Measurements from ENCODE around the gene MRPL14. TPM values are rescaled to one million over a fixed set of nuclear protein-coding genes. Genes with fewer than 3 reads are reported as not detected.

Gene MRPL14
- total RNA-seq, result 10 to 100 TPM; 34.6 to 36.9 TPM
- 100 to 1,000 TPM in 1 of 2 donors, 10 to 100 TPM in 1; 44.9 to 118 TPM for polyA plus RNA-seq

GRCh38 chr6:44127186-44128019, at the start of gene MRPL14, which contains the start of gene TMEM63B:
TSS of gene MRPL14 (minus strand) at chr6:44127452. CDS start at chr6:44116611, 10,841 bp downstream.
TSS of gene TMEM63B (plus strand) at chr6:44127554. CDS start at chr6:44134585, 7,031 bp downstream.
- H3K27me3 ChIP-seq (ENCODE audit: control insufficient read depth in 4 of 4, insufficient read depth in 4 of 4, low read length in 3 of 4), result no peaks in the 10 kb centered on the region
- TF ChIP-seq HNF4G (IDR thresholded peaks at IDR 0.05) (no peak), HNF4A (conservative IDR thresholded peaks at IDR 0.05) (no peak), FOXA2 (IDR thresholded peaks at IDR 0.05) (no peak), CTCF (IDR thresholded peaks at IDR 0.05; ENCODE audit: low read depth, low read length, missing input control) (no peak), EGR1 (IDR thresholded peaks at IDR 0.05; ENCODE audit: low read depth in 2 of 2) (no peak), YY1 (IDR thresholded peaks at IDR 0.05) (no peak), FOXA1 (IDR thresholded peaks at IDR 0.05) (no peak), ZBTB33 (IDR thresholded peaks at IDR 0.05) (no peak), REST (IDR thresholded peaks at IDR 0.05) (no peak)
- peak within 1 kb of the TSS; percentile 59 to 84 for H3K9ac ChIP-seq (ENCODE audit: low read depth in 1 of 2, low read length in 2 of 2)
- no peaks in the 10 kb centered on the region for H3K9me3 ChIP-seq (ENCODE audit: control insufficient read depth in 4 of 4, low read length in 3 of 4)
- peak within 1 kb of the TSS; percentile 91 to 93 for H3K27ac ChIP-seq (ENCODE audit: low read depth in 1 of 2, low read length in 2 of 2)
- H3K36me3 ChIP-seq (ENCODE audit: control insufficient read depth in 4 of 4, insufficient read depth in 3 of 4, low read depth in 1 of 4, low read length in 3 of 4), result no peaks in the 10 kb centered on the region
- DNase-seq (ENCODE audit: low spot score), result peak; percentile 93
- peaks cover 14 to 55% (median 42%) of the 10 kb centered on the region in 4 donors for H3K4me1 ChIP-seq (ENCODE audit: control insufficient read depth in 4 of 4, insufficient read depth in 4 of 4, low read length in 3 of 4)
- under 1% methylated on average over 78 of the region's 80 CpGs for WGBS
- peak within 1 kb of the TSS; percentile 78 to 95 (median 83) for H3K4me3 ChIP-seq (ENCODE audit: low read depth in 1 of 3, low read length in 3 of 3)

GRCh38 chr6:44176130-44176761, 49.0 kb upstream of the MRPL14 start:
- WGBS, result 84% methylated on average over 15 of the region's 15 CpGs
- H3K9me3 ChIP-seq (ENCODE audit: control insufficient read depth in 4 of 4, low read length in 3 of 4), result no peaks in the 10 kb centered on the region
- H3K36me3 ChIP-seq (ENCODE audit: control insufficient read depth in 4 of 4, insufficient read depth in 3 of 4, low read depth in 1 of 4, low read length in 3 of 4), result no peaks in the 10 kb centered on the region
- H3K4me3 ChIP-seq (ENCODE audit: low read depth in 1 of 3, low read length in 3 of 3), result no peak overlapping the region
- H3K27me3 ChIP-seq (ENCODE audit: control insufficient read depth in 4 of 4, insufficient read depth in 4 of 4, low read length in 3 of 4), result no peaks in the 10 kb centered on the region
- no peak overlapping the region for H3K27ac ChIP-seq (ENCODE audit: low read depth in 1 of 2, low read length in 2 of 2)
- no peak overlapping the region for H3K9ac ChIP-seq (ENCODE audit: low read depth in 1 of 2, low read length in 2 of 2)
- peaks cover 0 to 8% (median 5%) of the 10 kb centered on the region in 4 donors for H3K4me1 ChIP-seq (ENCODE audit: control insufficient read depth in 4 of 4, insufficient read depth in 4 of 4, low read length in 3 of 4)
- no peak for DNase-seq (ENCODE audit: low spot score)
- no peak for TF ChIP-seq SP1 (IDR thresholded peaks at IDR 0.05)
- TF ChIP-seq ATF3 (IDR thresholded peaks at IDR 0.05), result no peak
- TF ChIP-seq FOXA2 (IDR thresholded peaks at IDR 0.05), result no peak
- TF ChIP-seq FOXA1 (IDR thresholded peaks at IDR 0.05), result no peak
- TF ChIP-seq NR2F2 (IDR thresholded peaks at IDR 0.05), result no peak
- TF ChIP-seq YY1 (IDR thresholded peaks at IDR 0.05), result no peak
- no peak for TF ChIP-seq HNF4G (IDR thresholded peaks at IDR 0.05)
- no peak for TF ChIP-seq RAD21 (IDR thresholded peaks at IDR 0.05)
- TF ChIP-seq GABPA (IDR thresholded peaks at IDR 0.05 in 1 of 2, conservative IDR thresholded peaks at IDR 0.05 in 1 of 2), result no peak
- no peak for TF ChIP-seq EGR1 (IDR thresholded peaks at IDR 0.05; ENCODE audit: low read depth in 2 of 2)
- no peak for TF ChIP-seq JUND (IDR thresholded peaks at IDR 0.05)
- TF ChIP-seq TAF1 (conservative IDR thresholded peaks at IDR 0.05), result no peak
- TF ChIP-seq HNF4A (conservative IDR thresholded peaks at IDR 0.05), result no peak
- no peak for TF ChIP-seq MAX (IDR thresholded peaks at IDR 0.05)
- TF ChIP-seq ZBTB33 (IDR thresholded peaks at IDR 0.05), result no peak

All from liver (tissue), 9 donors.